GM10266 (cell line): ENCODE results near the gene FPGS.
"Not testable (repeated sequence)": the region's sequence is repeated elsewhere in the genome, so short reads cannot be mapped to it uniquely, and the experiment has no call there.

ENCODE experiments used
- DNase-seq: peaks from one replicate; pipeline ENCODE4 v3.0.0; 2012; ENCODE audit errors: extremely low spot score
- TF ChIP-seq, protein P1 (sequence below): IDR thresholded peaks from 2 replicates; pipeline ENCODE4 v1.5.1; 2012; ENCODE audit warnings: mild to moderate bottlenecking, low read depth; ENCODE audit not compliant: control insufficient read depth, insufficient read depth; ENCODE audit errors: missing control alignments

Gene FPGS

DNA sequence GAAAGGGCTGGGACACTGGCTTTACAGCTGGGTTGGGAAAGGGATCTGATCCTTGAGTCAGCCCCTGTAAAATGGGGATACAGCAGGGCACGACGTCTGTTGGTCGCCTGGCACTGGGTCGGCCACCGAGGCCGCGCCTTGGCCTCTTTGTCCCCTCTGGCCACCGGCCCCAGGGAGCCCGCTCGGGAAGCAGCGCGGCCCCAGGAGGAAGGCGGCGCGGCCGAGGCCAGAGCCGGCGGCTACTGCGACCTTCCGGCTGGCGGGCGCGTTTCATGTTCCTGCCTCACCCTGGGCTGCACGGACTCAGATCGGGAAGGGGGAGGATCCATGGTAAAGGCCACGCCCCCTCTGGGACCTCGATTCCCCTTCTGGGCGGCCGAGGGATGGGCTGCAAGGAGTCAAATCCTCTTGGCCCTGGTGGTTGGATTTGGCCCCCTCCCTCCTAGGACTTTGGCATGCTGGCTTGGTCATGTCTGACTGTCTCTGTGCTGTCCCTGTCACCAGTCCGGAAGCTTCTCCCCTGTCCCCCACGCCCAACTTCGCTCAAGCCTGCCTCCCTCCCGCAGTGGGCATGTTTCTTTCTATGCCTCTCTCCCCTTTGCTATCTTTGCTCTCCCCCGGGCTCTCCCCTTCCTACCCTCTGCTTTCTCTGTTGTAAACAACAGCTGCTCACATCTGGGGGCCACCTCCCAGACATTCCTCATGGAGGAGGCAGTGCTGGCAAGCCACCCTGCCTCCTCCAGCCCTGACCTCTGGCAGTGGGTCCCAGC, 25.8 kb downstream of the FPGS start:
- DNase-seq: no peak
- TF ChIP-seq, protein P1, sequence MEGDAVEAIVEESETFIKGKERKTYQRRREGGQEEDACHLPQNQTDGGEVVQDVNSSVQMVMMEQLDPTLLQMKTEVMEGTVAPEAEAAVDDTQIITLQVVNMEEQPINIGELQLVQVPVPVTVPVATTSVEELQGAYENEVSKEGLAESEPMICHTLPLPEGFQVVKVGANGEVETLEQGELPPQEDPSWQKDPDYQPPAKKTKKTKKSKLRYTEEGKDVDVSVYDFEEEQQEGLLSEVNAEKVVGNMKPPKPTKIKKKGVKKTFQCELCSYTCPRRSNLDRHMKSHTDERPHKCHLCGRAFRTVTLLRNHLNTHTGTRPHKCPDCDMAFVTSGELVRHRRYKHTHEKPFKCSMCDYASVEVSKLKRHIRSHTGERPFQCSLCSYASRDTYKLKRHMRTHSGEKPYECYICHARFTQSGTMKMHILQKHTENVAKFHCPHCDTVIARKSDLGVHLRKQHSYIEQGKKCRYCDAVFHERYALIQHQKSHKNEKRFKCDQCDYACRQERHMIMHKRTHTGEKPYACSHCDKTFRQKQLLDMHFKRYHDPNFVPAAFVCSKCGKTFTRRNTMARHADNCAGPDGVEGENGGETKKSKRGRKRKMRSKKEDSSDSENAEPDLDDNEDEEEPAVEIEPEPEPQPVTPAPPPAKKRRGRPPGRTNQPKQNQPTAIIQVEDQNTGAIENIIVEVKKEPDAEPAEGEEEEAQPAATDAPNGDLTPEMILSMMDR: no peak

DNA sequence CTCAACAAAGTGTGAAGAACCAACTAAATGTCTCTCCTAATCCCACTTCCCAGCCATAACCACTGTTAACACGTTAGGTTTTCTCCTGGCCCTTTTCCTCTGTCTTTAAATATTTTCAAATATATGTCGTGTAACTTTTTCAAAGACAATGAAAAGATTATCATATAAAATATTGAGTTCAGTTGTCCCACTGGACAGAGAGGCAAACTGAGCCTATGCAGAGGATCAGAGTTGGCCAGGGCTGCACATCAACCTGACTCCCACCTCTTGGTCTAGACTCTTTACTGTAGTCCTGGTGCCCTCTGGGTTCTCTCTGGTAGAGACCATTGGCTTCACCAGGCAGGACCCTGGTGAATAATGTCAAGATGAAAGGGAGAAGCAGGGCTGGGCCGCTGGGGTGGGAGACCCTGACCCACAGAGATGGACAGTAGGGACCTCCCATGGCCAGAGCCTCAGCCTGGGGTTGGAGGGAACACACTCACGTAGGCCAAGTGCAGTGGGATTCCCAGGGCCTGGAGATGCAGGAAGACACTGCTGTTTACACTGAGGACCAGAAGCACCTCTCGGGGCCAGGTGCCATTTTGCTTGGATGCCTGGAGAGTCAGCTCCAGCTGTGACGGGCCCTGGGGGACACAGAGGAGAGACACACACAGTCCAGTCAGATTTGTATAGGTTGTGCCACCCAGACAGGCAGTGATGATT, 26.7 kb downstream of the FPGS start:
- no peak for DNase-seq

DNA sequence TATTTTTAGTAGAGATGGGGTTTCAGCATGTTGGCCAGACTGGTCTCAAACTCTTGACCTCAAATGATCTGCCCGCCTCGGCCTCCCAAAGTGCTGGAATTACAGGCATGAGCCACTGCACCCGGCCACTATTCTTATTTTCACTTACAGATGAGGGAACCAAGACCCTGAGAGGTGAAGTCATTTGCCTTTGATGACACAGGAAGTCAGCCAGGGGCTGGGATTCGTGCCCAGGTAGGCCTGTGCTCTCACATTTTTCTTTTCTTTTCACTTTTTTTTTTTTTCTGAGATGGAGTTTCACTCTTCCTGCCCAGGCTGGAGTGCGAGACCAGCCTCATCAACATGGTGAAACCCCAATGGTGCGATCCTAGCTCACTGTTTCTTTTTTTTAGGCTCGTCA, 29.6 kb downstream of the FPGS start:
- DNase-seq: no peak
- TF ChIP-seq, protein P1: no peak

More for the DNA sequence above, 26.7 kb downstream of the FPGS start:
- TF ChIP-seq, protein P1: no peak

DNA sequence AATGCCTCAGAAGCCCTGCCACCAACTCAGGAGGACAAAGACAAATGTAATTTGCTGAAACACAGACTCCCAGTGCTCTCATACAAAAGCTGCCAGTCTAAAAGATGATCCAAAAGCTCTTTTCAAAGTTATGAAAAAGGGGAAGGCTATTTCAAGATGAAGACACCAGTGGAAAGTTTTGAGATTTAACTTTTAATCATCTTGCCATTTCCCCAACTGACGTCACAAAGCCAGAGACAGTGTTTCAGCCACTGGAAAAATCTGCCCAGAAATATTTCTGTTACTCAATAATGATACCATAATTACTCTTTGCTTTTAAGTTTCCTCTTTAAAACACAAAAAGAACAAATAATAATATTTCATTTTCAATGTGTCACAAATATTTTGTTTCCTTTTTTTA, 30.9 kb downstream of the FPGS start:
- no peak for DNase-seq
- TF ChIP-seq, protein P1: no peak

DNA sequence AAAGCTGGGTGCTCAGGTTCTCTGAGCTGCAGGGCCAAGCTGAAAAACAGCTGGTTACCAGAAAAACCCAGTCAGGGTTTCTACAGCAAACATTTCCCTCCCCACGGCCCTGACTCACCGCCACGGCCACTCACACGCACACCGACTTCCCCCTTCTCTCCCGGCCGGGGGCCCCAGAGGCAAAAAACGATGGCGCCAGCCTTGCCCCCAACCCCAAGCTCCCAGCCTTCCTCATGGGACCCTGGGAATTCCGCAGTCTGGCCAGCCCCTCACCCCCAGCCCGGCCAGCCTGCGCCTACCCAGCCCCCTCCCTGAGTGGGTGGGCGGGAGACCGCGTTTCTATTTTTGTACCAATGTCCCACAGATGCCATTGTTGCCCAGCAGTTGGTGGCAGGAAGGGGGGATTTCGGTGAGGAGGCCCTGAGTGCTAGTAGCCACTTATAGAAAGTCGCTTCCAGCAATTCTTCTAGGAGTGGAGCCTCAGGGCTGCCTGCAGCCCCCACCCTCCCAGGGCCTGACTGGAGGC, 33.4 kb downstream of the FPGS start:
- DNase-seq: no peak
- TF ChIP-seq, protein P1: no peak

DNA sequence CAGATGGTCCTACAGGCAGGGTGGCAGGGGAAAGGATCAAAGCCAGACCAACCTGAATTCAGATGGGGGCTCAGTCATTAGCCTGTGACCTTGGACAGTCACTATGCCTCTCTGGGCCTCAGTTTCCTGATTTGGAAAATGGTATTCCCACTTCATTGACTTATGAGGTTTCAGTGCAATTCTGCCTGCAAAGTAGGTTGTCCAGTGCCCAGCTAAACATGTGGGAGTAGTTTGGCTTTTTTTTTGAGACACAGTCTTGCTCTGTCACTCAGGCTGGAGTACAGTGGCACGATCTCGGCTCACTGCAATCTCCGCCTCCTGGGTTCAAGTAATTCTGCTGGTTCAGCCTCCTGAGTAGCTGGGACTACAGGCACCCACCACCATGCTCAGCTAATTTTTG, 33.9 kb downstream of the FPGS start:
- DNase-seq: not testable (repeated sequence)

DNA sequence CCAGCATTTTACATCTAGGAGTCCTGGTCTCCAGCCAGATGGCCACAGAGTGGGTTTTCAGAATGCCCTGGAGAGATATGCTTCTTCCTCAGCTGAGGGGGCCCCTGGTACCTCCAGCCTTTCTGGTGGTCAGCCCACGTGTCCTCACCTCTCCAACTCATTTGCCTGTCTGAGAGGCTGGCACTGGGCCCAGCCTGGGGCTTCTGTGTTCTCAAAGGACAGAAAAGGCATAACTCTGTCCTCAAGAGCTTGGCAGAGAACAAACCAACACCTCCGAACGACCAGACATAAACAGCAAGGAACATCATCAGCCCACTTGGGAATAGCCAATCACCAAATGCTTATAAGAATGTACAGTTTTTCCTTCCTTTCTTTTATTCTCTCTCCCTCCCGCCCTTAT, 34.7 kb downstream of the FPGS start:
- TF ChIP-seq, protein P1: no peak
- no peak for DNase-seq
